HL-60 (cell line): ENCODE measurements around the gene THBS3.

Source experiments
- GABPA ChIP-seq: IDR thresholded peaks from 2 replicates; pipeline ENCODE4 v1.6.1; 2012; ENCODE audit warnings: low read depth
- POLR2AphosphoS5 ChIP-seq: IDR thresholded peaks from 2 replicates; pipeline ENCODE4 v1.6.1; 2012; ENCODE audit warnings: low read depth
- SPI1 ChIP-seq: IDR thresholded peaks from 2 replicates; pipeline ENCODE4 v1.6.1; 2012; ENCODE audit warnings: low read depth, mild to moderate bottlenecking, borderline replicate concordance
- TF ChIP-seq, protein P1 (sequence below): IDR thresholded peaks from one replicate; pipeline ENCODE4 v1.5.1; 2011; ENCODE audit warnings: low read length, control low read depth, inconsistent platforms; ENCODE audit not compliant: insufficient read depth

DNA sequence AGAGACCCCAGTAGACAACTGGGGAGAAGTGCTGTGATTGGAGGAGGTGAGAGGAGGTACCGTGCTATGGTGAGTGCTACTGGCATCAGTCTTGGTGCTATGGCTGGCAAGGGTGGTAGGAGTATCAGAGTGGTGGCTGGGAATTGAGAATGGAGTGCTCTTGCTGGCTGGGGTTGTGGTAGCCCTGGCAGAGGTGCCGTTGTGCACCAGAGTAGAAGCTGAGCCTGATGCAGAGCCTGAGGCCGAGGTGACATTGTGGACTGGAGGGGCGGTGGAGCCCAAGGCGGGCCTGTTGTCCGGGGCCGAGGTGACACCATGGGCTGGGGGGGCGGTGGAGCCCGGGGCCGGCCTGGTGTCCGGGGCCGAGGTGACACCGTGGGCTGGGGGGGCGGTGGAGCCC is 19.4 kb downstream of the THBS3 start:
- TF ChIP-seq, protein P1, sequence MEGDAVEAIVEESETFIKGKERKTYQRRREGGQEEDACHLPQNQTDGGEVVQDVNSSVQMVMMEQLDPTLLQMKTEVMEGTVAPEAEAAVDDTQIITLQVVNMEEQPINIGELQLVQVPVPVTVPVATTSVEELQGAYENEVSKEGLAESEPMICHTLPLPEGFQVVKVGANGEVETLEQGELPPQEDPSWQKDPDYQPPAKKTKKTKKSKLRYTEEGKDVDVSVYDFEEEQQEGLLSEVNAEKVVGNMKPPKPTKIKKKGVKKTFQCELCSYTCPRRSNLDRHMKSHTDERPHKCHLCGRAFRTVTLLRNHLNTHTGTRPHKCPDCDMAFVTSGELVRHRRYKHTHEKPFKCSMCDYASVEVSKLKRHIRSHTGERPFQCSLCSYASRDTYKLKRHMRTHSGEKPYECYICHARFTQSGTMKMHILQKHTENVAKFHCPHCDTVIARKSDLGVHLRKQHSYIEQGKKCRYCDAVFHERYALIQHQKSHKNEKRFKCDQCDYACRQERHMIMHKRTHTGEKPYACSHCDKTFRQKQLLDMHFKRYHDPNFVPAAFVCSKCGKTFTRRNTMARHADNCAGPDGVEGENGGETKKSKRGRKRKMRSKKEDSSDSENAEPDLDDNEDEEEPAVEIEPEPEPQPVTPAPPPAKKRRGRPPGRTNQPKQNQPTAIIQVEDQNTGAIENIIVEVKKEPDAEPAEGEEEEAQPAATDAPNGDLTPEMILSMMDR, result no peak
- TF ChIP-seq POLR2AphosphoS5 (no peak), GABPA (no peak), SPI1 (no peak)
